HUES6 (cell line): ENCODE measurements around the gene KAT6B.

Experiments used
- H3K27ac ChIP-seq: 2 replicates; pipeline ENCODE4 v1.7.0; 2013; ENCODE audit warnings: low read depth, mild to moderate bottlenecking, low read length, inconsistent platforms
- H3K27me3 ChIP-seq: 2 replicates; pipeline ENCODE4 v1.6.1; 2013; ENCODE audit warnings: low read length; ENCODE audit not compliant: control insufficient read depth, insufficient read depth
- H3K36me3 ChIP-seq: 2 replicates; pipeline ENCODE4 v1.6.1; 2013; ENCODE audit warnings: low read length; ENCODE audit not compliant: control insufficient read depth, insufficient read depth
- H3K4me1 ChIP-seq: 2 replicates; pipeline ENCODE4 v1.6.1; 2013; ENCODE audit warnings: low read length; ENCODE audit not compliant: control insufficient read depth, insufficient read depth
- H3K4me3 ChIP-seq: 2 replicates; pipeline ENCODE4 v1.5.1; 2013; ENCODE audit warnings: low read depth, low read length
- H3K9ac ChIP-seq: one replicate; pipeline ENCODE4 v1.6.1; 2013; ENCODE audit warnings: mild to moderate bottlenecking, low read length
- H3K9me3 ChIP-seq: 2 replicates; pipeline ENCODE4 v1.6.1; 2013; ENCODE audit warnings: low read depth, low read length; ENCODE audit not compliant: control insufficient read depth, insufficient read depth

KAT6B gene

GRCh38 chr10:75032119-75032518 is 205.7 kb downstream of the KAT6B start:
- H3K36me3 ChIP-seq = peaks cover 26% of the 10 kb centered on the region

DNA sequence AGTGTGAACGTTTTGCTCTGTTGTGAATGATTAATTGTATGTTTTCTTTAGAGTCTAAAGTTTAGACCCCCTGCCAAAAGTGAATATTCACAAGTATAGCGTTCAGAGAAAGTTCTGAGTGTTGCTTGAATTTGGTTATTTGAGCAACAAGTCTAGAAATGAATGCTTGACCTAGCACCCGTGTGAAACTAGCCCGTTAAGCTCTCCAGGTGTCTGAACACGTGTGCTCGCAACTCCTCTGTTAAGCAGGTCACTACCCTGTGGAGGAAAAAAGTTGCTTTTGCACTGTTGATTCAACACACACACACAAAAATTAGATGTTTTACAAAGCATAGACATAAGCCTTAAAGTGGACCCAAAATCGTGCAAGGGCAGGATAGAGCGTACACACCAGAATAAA is 206.4 kb downstream of the KAT6B start:
- no peak overlapping the region for H3K27ac ChIP-seq
- no peaks in the 10 kb centered on the region for H3K4me1 ChIP-seq
- no peak overlapping the region for H3K9ac ChIP-seq
- H3K4me3 ChIP-seq = no peak overlapping the region
- no peaks in the 10 kb centered on the region for H3K27me3 ChIP-seq
- peaks cover 25% of the 10 kb centered on the region for H3K36me3 ChIP-seq
- H3K9me3 ChIP-seq = no peaks in the 10 kb centered on the region

More at GRCh38 chr10:75032119-75032518, 205.7 kb downstream of the KAT6B start:
- Histone ChIP-seq H3K9me3 (no peaks in the 10 kb centered on the region), H3K27me3 (no peaks in the 10 kb centered on the region), H3K9ac (no peak overlapping the region), H3K27ac (no peak overlapping the region), H3K4me3 (no peak overlapping the region), H3K4me1 (no peaks in the 10 kb centered on the region)

- Histone ChIP-seq H3K9me3 (no peaks in the 10 kb centered on the region), H3K36me3 (peaks cover 22% of the 10 kb centered on the region), H3K4me1 (no peaks in the 10 kb centered on the region), H3K4me3 (no peak overlapping the region), H3K9ac (no peak overlapping the region), H3K27me3 (no peaks in the 10 kb centered on the region), H3K27ac (no peak overlapping the region)
Measured at GRCh38 chr10:75033399-75034130, 207.2 kb downstream of the KAT6B start.

DNA sequence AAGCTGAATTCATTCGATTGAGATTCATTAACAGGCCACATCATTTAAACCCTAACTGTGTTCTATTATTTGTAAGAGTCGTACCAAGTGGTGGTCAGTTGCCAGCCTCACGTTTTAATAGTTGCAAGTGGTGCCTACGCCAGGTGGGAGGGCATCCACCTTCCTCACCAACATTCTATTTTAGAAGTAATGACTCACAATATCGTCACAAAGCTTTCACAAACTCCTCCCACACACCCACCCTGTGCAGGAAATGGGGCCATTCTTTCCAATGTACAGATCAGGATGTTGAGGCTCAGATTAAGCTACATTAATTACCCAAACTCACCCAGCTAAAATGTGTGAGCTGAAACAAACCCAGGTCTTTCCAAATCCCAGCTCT is 207.7 kb downstream of the KAT6B start:
- H3K27ac ChIP-seq = no peak overlapping the region
- no peak overlapping the region for H3K4me3 ChIP-seq
- H3K36me3 ChIP-seq = peaks cover 17% of the 10 kb centered on the region
- no peaks in the 10 kb centered on the region for H3K9me3 ChIP-seq
- H3K9ac ChIP-seq = no peak overlapping the region
- no peaks in the 10 kb centered on the region for H3K27me3 ChIP-seq
- H3K4me1 ChIP-seq = no peaks in the 10 kb centered on the region

- H3K27ac ChIP-seq = no peak overlapping the region
- no peak overlapping the region for H3K4me3 ChIP-seq
- no peak overlapping the region for H3K9ac ChIP-seq
- no peaks in the 10 kb centered on the region for H3K4me1 ChIP-seq
- H3K27me3 ChIP-seq = no peaks in the 10 kb centered on the region
- H3K36me3 ChIP-seq = peaks cover 10% of the 10 kb centered on the region
- no peaks in the 10 kb centered on the region for H3K9me3 ChIP-seq
Measured at GRCh38 chr10:75034714-75035258, 208.4 kb downstream of the KAT6B start.

DNA sequence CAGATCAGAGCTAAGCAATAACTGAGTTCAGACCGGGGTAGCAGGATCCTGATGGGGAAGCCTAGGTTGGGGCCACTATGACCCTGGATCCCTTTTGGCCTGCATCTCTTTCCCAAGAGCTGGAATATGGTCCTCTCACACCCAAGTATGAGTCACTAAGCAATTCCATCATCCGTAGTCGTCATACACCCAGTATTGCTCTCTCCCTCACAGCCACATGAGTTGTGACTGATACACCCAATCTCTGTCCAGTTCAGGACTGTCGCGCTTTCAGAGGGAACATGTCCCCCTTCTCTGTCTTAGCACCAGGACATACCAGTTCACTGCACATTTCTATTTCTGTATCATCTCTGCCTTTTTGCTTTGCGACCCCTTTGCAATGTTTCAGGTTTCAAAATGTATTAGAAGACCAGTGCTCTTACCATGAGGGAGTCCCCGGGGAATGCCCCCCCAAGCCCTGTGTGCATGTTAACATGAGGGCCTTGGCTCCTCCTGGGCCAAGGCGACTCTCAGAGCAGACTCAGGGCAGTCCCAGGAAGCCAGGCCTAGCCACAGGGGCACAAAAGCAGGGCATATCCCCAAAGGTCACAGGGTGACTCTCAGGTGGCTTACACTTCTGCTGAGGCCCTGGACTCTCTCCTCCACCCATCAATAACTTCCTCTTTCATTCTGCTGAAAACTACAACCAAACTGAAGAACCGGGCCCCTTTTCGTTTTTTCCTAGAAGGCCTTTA is 209.7 kb downstream of the KAT6B start:
- H3K27me3 ChIP-seq = no peaks in the 10 kb centered on the region
- H3K27ac ChIP-seq = no peak overlapping the region
- H3K9me3 ChIP-seq = no peaks in the 10 kb centered on the region
- no peaks in the 10 kb centered on the region for H3K36me3 ChIP-seq
- no peak overlapping the region for H3K9ac ChIP-seq
- H3K4me1 ChIP-seq = no peaks in the 10 kb centered on the region
- H3K4me3 ChIP-seq = no peak overlapping the region

- Histone ChIP-seq H3K4me3 (no peak overlapping the region), H3K9ac (no peak overlapping the region), H3K4me1 (no peaks in the 10 kb centered on the region), H3K36me3 (no peaks in the 10 kb centered on the region), H3K27ac (no peak overlapping the region), H3K27me3 (no peaks in the 10 kb centered on the region), H3K9me3 (no peaks in the 10 kb centered on the region)
Measured at GRCh38 chr10:75037171-75038153, 211.1 kb downstream of the KAT6B start.

- H3K9ac ChIP-seq = no peak overlapping the region
- H3K9me3 ChIP-seq = no peaks in the 10 kb centered on the region
- H3K4me1 ChIP-seq = peaks cover 5% of the 10 kb centered on the region
- H3K27me3 ChIP-seq = no peaks in the 10 kb centered on the region
- H3K4me3 ChIP-seq = no peak overlapping the region
- no peaks in the 10 kb centered on the region for H3K36me3 ChIP-seq
- no peak overlapping the region for H3K27ac ChIP-seq
Measured at GRCh38 chr10:75038335-75038734, 211.9 kb downstream of the KAT6B start.

- Histone ChIP-seq H3K27me3 (peaks cover 11% of the 10 kb centered on the region), H3K9me3 (no peaks in the 10 kb centered on the region), H3K36me3 (no peaks in the 10 kb centered on the region), H3K4me3 (no peak overlapping the region), H3K27ac (no peak overlapping the region), H3K4me1 (peaks cover 6% of the 10 kb centered on the region), H3K9ac (no peak overlapping the region)
Measured at GRCh38 chr10:75040576-75040975, 214.2 kb downstream of the KAT6B start.

- Histone ChIP-seq H3K9ac (no peak overlapping the region), H3K36me3 (no peaks in the 10 kb centered on the region), H3K4me3 (no peak overlapping the region), H3K27ac (no peak overlapping the region), H3K4me1 (peaks cover 6% of the 10 kb centered on the region), H3K9me3 (no peaks in the 10 kb centered on the region), H3K27me3 (peaks cover 11% of the 10 kb centered on the region)
Measured at GRCh38 chr10:75042292-75042974, 216.0 kb downstream of the KAT6B start.
